IPS DF 4.7 (cell line): ENCODE results near the gene EDC4.
"Not testable (repeated sequence)": the region's sequence is repeated elsewhere in the genome, so short reads cannot be mapped to it uniquely, and the experiment has no call there.

ENCODE experiments used
- DNase-seq: peaks from one replicate; pipeline ENCODE4 v3.0.0-alpha.2; 2013; ENCODE audit warnings: low spot score; ENCODE audit errors: extremely low read depth

Gene EDC4, protein sequence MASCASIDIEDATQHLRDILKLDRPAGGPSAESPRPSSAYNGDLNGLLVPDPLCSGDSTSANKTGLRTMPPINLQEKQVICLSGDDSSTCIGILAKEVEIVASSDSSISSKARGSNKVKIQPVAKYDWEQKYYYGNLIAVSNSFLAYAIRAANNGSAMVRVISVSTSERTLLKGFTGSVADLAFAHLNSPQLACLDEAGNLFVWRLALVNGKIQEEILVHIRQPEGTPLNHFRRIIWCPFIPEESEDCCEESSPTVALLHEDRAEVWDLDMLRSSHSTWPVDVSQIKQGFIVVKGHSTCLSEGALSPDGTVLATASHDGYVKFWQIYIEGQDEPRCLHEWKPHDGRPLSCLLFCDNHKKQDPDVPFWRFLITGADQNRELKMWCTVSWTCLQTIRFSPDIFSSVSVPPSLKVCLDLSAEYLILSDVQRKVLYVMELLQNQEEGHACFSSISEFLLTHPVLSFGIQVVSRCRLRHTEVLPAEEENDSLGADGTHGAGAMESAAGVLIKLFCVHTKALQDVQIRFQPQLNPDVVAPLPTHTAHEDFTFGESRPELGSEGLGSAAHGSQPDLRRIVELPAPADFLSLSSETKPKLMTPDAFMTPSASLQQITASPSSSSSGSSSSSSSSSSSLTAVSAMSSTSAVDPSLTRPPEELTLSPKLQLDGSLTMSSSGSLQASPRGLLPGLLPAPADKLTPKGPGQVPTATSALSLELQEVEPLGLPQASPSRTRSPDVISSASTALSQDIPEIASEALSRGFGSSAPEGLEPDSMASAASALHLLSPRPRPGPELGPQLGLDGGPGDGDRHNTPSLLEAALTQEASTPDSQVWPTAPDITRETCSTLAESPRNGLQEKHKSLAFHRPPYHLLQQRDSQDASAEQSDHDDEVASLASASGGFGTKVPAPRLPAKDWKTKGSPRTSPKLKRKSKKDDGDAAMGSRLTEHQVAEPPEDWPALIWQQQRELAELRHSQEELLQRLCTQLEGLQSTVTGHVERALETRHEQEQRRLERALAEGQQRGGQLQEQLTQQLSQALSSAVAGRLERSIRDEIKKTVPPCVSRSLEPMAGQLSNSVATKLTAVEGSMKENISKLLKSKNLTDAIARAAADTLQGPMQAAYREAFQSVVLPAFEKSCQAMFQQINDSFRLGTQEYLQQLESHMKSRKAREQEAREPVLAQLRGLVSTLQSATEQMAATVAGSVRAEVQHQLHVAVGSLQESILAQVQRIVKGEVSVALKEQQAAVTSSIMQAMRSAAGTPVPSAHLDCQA (N-terminal part only)

DNA sequence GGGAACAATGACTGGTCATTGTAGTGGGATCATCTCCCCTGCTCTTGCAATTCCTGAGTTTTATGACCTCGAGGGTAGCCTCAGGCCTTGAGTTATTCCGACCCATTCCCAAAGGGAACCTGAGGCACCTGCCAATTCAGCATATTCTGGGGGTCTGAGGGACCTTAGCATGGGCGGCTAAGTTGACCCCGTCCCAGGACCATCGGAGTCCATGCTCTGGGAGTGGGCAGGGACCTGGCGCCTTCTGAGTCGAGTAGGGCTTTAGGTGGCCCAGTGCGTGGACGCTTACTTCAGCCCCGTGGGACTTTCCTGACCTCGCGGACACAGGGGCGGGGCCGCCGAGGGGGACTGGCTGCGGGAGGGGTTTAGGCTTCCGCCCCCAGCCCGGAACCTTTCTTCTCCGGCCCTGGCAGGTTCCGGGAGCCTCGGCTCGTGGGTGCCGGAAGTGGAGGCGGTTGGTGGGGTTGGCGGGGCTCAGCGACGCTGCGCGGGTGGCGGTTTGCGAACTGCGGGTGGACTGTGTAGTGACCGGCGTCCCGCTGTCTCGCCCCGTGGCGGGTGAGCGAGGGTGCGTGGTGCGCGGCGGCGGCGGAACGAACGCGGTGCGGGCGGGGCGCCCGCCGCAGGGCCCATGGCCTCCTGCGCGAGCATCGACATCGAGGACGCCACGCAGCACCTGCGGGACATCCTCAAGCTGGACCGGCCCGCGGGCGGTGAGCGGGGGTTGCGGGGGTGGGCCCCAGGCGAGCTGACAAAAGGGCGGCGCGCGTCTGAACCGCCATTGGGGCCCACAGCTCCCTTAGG lies at the start of gene EDC4:
Gene EDC4 (plus strand): TSS at position 422 of the 804 bp plus-strand sequence. CDS start 210 bp downstream, at position 632.
- DNase-seq, result no peak

- DNase-seq, result no peak
Observed at GRCh38 chr16:67825119-67825518, 47.7 kb upstream of the EDC4 start.

DNA sequence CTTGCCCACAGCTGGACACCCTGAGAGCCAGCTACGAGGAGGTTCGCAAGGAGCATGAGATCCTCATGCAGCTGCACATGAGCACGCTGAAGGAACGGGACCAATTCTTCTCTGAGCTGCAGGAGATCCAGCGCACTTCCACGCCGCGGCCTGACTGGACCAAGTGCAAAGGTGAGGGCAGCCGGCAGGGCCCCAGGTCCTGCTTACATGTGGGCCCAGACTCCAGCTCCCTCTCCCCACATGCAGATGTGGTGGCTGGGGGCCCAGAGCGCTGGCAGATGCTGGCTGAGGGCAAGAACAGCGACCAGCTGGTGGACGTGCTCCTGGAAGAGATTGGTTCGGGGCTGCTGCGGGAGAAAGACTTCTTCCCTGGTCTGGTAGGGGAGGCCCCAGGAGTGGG lies 46.9 kb upstream of the EDC4 start:
- no peak for DNase-seq

- no peak for DNase-seq
Observed at GRCh38 chr16:67828651-67829050, 44.2 kb upstream of the EDC4 start.

- no peak for DNase-seq
Observed at GRCh38 chr16:67833030-67833414, 39.8 kb upstream of the EDC4 start.

DNA sequence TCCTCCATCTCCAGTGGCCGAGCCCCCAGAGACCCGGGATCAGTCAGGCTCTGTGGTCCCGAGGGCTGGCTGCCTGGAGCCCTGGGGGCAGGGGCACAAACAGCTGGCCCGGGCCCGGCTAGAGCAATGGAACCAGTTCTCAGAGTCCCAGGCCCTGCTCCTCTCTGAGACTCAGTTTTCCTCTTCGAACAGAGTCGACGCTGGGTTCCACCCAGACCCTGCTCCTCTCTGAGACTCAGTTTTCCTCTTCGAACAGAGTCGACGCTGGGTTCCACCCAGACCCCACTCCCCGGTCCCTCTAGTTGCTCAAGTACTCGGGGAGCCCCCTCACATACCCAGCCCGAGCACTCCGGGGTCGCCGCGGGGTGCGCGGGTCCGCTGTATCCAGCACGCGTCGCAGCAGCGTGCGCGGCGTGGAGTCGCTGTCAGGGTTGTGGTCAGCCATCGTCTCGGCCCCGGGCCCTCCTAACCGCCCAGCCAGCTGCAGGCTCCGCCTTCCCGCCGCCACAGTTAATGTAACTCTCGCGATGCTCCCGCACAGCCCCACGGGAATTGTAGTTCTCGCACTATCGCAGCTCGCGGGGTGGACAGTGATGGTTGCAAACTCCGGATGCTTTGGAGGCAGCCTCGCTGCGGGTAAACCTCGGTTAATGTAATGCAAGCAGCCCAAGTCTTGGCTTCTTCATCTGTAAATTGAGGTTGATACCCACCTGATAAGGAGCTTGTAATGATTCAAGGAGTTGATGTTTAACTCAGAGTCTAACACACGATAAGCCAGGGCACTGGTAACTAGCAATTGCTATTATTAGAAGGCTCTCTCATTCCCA lies 39.2 kb upstream of the EDC4 start:
- DNase-seq, result no peak

GRCh38 chr16:67834242-67834614 lies 38.6 kb upstream of the EDC4 start:
- no peak for DNase-seq

DNA sequence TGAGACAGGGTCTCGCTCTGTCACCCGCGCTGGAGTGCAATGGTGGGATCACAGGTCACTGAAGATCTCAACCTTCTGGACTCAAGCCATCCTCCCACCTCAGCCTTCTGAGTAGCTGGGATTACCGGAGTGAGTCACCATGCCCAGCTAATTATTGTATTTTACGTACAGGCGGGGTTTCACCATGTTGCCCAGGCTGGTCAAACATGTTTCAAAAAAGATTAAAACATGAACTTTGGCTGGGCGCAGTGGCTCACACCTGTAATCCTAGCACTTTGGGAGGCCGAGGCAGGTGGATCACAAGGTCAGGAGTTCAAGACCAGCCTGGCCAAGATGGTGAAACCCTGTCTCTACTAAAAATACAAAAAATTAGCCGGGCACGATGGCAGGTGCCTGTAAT lies 35.7 kb upstream of the EDC4 start:
- not testable (repeated sequence) for DNase-seq

GRCh38 chr16:67837811-67838210 lies 35.0 kb upstream of the EDC4 start:
- no peak for DNase-seq

DNA sequence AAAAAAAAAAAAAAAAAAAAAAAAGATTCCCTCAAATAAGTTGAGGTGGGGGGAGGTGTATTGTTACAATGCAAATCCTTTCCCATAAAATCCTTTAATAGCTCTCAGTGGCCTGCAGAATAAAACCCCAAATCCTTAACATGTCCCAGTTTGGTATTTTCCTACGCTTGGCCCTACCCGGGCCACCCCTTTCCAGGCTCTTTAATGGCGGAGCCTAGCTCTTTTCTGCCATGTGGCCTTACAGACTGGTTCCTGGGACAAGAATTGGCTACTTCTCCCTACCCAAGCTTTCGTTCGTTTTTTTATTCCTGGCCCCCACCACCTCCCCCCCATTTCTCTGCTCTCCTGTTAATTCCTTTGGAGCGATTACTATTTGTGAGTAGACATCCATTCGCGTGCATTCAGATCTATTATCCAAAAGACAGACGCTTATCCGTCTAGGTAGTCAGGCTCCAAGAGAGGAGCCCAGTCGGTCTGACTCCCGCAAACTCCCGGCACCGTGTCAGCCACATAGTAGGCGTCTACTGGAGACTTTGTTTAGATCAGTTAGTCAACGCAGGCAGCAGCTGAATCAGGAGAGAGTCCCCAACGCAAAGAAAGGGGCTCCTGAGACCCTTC lies 31.5 kb upstream of the EDC4 start:
- no peak for DNase-seq

GRCh38 chr16:67841816-67842508 lies 30.9 kb upstream of the EDC4 start, which contains the start of gene THAP11:
Gene THAP11 (plus strand): TSS chr16:67842320. CDS start chr16:67842555, 235 bp downstream.
- DNase-seq, result peak; percentile 87

- no peak for DNase-seq
Observed at GRCh38 chr16:67842509-67843342, 30.1 kb upstream of the EDC4 start.

DNA sequence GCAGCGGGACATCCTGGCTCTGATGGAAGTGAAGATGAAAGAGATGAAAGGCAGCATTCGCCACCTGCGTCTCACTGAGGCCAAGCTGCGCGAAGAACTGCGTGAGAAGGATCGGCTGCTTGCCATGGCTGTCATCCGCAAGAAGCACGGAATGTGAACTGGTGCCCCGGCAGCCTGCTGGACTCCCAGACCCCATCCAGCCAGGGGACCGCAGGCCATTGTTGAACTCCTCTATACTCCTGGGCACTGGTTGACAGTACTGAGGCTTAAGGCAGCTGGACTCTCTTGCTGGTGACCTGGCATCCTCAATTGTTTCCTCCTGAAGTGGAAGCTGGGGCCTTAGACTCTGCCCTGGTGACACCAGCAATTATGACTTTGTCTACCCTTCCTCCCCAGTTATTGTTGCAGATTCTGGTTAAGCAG lies 29.5 kb upstream of the EDC4 start:
- no peak for DNase-seq

DNA sequence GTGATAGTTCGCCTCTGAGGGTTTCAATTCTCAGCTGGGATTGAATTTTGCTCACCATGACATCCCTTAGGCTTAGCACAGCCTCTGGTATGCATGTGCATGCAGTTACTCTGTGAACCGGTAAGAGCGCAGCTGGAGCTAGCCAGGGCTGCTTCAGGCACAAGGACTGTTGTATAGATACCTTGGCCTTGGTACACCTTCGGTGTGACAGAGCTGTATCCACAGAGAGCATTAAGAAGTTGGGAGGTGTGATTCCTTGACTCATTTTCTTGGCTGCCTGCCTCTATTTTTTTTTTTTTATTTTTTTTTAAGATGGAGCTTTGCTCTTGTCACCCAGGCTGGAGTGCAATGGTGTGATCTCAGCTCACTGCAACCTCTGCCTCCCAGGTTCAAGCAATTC lies 28.4 kb upstream of the EDC4 start:
- no peak for DNase-seq

DNA sequence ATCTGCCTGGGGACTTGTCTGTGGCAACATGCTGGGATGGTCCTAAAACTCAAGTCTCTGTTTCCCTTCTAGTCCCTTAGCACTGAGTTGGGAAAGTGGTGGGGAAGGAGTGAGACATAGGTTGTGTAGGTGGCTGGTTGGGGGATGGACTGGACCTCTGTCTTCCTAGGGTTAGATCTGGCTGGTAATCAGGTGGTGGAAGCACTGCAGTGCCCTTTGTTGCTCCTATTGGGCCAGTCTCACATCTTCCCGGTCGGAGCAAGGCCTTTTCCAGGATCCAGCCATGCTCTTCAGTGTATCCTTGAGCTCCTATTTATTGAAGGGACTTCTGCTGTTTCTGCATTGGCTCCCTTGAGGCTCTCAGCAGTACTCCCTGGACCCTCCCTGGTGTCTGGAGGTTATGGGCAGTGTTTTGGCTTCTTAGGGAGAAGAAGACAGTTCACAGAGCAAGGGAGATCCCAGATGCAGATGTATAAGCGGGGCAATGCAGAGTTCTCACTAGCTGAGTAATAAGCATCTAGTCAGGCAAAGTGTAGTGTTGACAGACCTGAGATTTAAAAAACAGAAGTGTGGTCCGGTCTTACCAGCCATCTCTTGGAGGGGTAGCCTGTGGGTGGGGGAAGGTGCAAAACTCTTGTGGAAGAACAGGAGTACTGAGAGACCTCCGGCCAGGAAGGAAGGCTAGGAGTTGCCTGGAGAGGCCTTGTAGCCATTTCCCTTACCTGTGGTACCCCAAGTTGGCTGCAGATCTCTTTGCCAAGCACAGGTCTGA lies 27.4 kb upstream of the EDC4 start:
- no peak for DNase-seq

DNA sequence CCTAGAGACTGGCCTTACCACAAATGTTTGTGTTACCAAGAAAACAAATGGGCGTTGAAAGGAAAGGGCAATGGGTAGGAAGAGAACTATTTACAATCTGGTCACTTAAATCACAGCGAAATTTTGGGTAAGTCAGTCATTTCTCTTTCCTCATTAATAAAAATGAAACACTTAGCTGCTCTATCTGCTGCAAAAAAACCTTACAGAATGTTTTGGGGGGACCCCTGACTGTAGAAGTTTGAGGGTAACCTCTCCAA lies 26.9 kb upstream of the EDC4 start:
- DNase-seq, result no peak

GRCh38 chr16:67846320-67847063 lies 26.4 kb upstream of the EDC4 start, which contains the start of gene NUTF2:
Gene NUTF2 (plus strand): TSS chr16:67846933. CDS start chr16:67865131, 18,198 bp downstream.
- DNase-seq, result peak; percentile 95
